HEK293 (cell line): ENCODE results near the gene ANXA4.

Experiments used
- TF ChIP-seq, protein P1 (sequence below): fragments of 450-650 bp; formaldehyde crosslinking; IDR thresholded peaks from 2 replicates; pipeline ENCODE4 v1.5.1; 2016; ENCODE audit warnings: missing biosample characterization, missing genetic modification characterization
- TF ChIP-seq, protein P2 (sequence below): fragments of 450-650 bp; formaldehyde crosslinking; IDR thresholded peaks from 2 replicates; pipeline ENCODE4 v1.5.1; 2016; ENCODE audit warnings: missing biosample characterization, missing genetic modification characterization

- TF ChIP-seq, protein P1, sequence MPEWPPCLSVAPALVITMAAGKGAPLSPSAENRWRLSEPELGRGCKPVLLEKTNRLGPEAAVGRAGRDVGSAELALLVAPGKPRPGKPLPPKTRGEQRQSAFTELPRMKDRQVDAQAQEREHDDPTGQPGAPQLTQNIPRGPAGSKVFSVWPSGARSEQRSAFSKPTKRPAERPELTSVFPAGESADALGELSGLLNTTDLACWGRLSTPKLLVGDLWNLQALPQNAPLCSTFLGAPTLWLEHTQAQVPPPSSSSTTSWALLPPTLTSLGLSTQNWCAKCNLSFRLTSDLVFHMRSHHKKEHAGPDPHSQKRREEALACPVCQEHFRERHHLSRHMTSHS (tag by site-specific recombination): no peak
- TF ChIP-seq, protein P2, sequence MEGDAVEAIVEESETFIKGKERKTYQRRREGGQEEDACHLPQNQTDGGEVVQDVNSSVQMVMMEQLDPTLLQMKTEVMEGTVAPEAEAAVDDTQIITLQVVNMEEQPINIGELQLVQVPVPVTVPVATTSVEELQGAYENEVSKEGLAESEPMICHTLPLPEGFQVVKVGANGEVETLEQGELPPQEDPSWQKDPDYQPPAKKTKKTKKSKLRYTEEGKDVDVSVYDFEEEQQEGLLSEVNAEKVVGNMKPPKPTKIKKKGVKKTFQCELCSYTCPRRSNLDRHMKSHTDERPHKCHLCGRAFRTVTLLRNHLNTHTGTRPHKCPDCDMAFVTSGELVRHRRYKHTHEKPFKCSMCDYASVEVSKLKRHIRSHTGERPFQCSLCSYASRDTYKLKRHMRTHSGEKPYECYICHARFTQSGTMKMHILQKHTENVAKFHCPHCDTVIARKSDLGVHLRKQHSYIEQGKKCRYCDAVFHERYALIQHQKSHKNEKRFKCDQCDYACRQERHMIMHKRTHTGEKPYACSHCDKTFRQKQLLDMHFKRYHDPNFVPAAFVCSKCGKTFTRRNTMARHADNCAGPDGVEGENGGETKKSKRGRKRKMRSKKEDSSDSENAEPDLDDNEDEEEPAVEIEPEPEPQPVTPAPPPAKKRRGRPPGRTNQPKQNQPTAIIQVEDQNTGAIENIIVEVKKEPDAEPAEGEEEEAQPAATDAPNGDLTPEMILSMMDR (tag by site-specific recombination): no peak
Observed at GRCh38 chr2:69734035-69734611, 7.8 kb upstream of the ANXA4 start.
